SK-N-MC (cell line): ENCODE measurements around the gene NKIRAS1.

ENCODE experiments used
- EZH2 ChIP-seq: fragments of 200-600 bp; sonication (generic); IDR thresholded peaks from one replicate; pipeline ENCODE4 v1.6.1; 2017; ENCODE audit warnings: antibody characterized with exemption
- FOXP2 ChIP-seq: optimal IDR thresholded peaks from 2 replicates; pipeline ENCODE3; 2011; ENCODE audit warnings: mild to moderate bottlenecking, moderate library complexity; ENCODE audit not compliant: insufficient read depth; ENCODE audit errors: extremely low read length, control extremely low read depth
- POLR2AphosphoS5 ChIP-seq: IDR thresholded peaks from 2 replicates; pipeline ENCODE4 v1.6.1; 2012; ENCODE audit warnings: mild to moderate bottlenecking, low read depth, low read length, borderline replicate concordance

GRCh38 chr3:23956701-23957100 is 39.9 kb upstream of the NKIRAS1 start:
- TF ChIP-seq EZH2 (no peak), POLR2AphosphoS5 (no peak), FOXP2 (no peak)
